PC-9 (cell line): ENCODE data around the gene ZNF888.

Experiments
- CTCF ChIP-seq: fragments of 200-600 bp; sonication (generic); conservative IDR thresholded peaks from 2 replicates; pipeline ENCODE4 v1.6.1; 2017; ENCODE audit warnings: mixed run types, antibody characterized with exemption, mild to moderate bottlenecking, moderate library complexity
- EZH2 ChIP-seq: fragments of 200-600 bp; sonication (generic); IDR thresholded peaks from 2 replicates; pipeline ENCODE4 v1.8.0; 2017; ENCODE audit warnings: antibody characterized with exemption, low read depth

DNA sequence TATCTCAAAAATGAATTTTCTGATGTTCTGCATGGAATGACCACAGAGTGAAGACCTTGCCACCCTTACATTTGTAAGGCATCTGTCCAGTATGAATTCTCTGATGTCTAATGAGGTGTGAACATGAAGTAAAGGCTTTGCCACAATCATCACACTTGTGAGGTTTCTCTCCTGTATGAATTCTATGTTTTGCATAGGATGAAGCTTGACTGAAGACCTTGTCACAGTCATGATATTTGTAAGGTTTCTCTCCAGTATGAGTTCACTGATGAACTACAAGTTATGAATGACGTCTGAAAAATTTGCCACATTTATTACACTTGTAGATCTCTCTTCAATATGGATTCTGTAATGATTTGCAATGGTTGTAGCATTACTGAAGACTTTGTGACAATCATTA is 26.2 kb upstream of the ZNF888 start:
- TF ChIP-seq EZH2 (no peak), CTCF (no peak)
